Esophagus muscularis mucosa (tissue), 4 donors: ENCODE results near the gene SMCO4.

ENCODE experiments used
- CTCF ChIP-seq, 3 experiments: fragments of 200-600 bp in 2 of 3; fragments of 450-650 bp in 1 of 3; sonication (generic) in 2 of 3; IDR thresholded peaks; one replicate each; pipeline ENCODE4 v1.5.1; 2017 to 2019; ENCODE audit warnings: antibody characterized with exemption in 3 of 3, mild to moderate bottlenecking in 2 of 3, moderate library complexity in 1 of 3
- EP300 ChIP-seq: sonication (generic); formaldehyde crosslinking; IDR thresholded peaks from one replicate; pipeline ENCODE4 v1.6.1; 2017; ENCODE audit warnings: antibody characterized with exemption
- POLR2A ChIP-seq: fragments of 450-650 bp; IDR thresholded peaks from one replicate; pipeline ENCODE4 v1.6.1; 2017; ENCODE audit warnings: antibody characterized with exemption, moderate library complexity, mild to moderate bottlenecking, low read depth

DNA sequence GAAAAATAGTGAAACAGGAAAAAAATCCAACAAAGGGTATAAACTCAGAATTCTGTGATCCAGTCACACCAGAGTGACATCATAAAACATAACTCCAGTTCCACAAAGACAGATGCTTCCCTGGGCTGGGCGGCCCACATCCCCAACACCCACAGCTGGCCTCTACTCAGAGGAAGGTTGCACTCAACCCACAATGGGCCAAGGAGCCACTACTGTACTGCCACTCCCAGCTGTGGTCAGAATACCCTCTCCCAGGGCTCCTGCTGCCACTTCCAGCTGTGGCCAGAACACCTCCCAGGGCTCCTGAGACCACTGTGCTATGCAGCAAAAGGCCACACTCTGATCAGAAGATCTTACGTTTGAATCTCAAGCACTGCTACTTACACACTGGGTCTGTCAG, 18.3 kb downstream of the SMCO4 start:
- no peak for TF ChIP-seq POLR2A
- TF ChIP-seq CTCF (IDR thresholded peaks at IDR 0.05): no peak
- no peak for TF ChIP-seq EP300
